Kidney epithelial cell (primary cell): ENCODE measurements around the gene MOB1B. TPM values are rescaled to one million over a fixed set of nuclear protein-coding genes. Genes with fewer than 3 reads are reported as not detected.

ENCODE experiments used
- DNase-seq: peaks from one replicate; pipeline ENCODE4 v3.0.0-alpha.2; 2010; ENCODE audit warnings: low read depth
- H3K27me3 ChIP-seq: 2 replicates; pipeline ENCODE4 v1.6.0; 2011; ENCODE audit warnings: low read length; ENCODE audit not compliant: control insufficient read depth, insufficient read depth
- H3K36me3 ChIP-seq: 2 replicates; pipeline ENCODE4 v1.5.1; 2011; ENCODE audit warnings: low read length; ENCODE audit not compliant: control insufficient read depth, insufficient read depth
- H3K4me3 ChIP-seq: 2 replicates; pipeline ENCODE4 v1.5.1; 2011; ENCODE audit warnings: low read depth, mild to moderate bottlenecking, control low read depth, low read length
- CTCF ChIP-seq: IDR thresholded peaks from 2 replicates; pipeline ENCODE4 v1.5.1; 2011; ENCODE audit warnings: mild to moderate bottlenecking, moderate library complexity, low read length, control low read depth, inconsistent platforms; ENCODE audit not compliant: insufficient read depth, poor library complexity, severe bottlenecking
- total RNA-seq: library from RNA; depleted of rRNA; stranded (reverse); fragments of >200 nt; gene quantifications from 2 replicates; pipeline ENCODE4 v1.2.3, GENCODE V29; 2015

Gene MOB1B
- total RNA-seq, 1 donor from 2014 or later: 19.4 TPM

- no peak for TF ChIP-seq CTCF
- H3K36me3 ChIP-seq: no peaks in the 10 kb centered on the region
- no peak for DNase-seq
- no peak overlapping the region for H3K4me3 ChIP-seq
- H3K27me3 ChIP-seq: no peaks in the 10 kb centered on the region
These were observed 13.1 kb downstream of the MOB1B start for GRCh38 chr4:70915036-70915815.

- TF ChIP-seq CTCF: no peak
- no peak overlapping the region for H3K4me3 ChIP-seq
These were observed 13.8 kb downstream of the MOB1B start for GRCh38 chr4:70915874-70916559.

GRCh38 chr4:70920592-70920991, 18.4 kb downstream of the MOB1B start:
- DNase-seq: no peak
- H3K4me3 ChIP-seq: no peak overlapping the region
- no peaks in the 10 kb centered on the region for H3K36me3 ChIP-seq
- H3K27me3 ChIP-seq: no peaks in the 10 kb centered on the region
- TF ChIP-seq CTCF: no peak

More at GRCh38 chr4:70915874-70916559, 13.8 kb downstream of the MOB1B start:
- DNase-seq: no peak
- Histone ChIP-seq H3K36me3 (no peaks in the 10 kb centered on the region), H3K27me3 (no peaks in the 10 kb centered on the region)

GRCh38 chr4:70925418-70925817, 23.2 kb downstream of the MOB1B start:
- Histone ChIP-seq H3K36me3 (no peaks in the 10 kb centered on the region), H3K27me3 (no peaks in the 10 kb centered on the region), H3K4me3 (no peak overlapping the region)
- no peak for TF ChIP-seq CTCF
- no peak for DNase-seq

GRCh38 chr4:70925899-70926635, 23.9 kb downstream of the MOB1B start:
- Histone ChIP-seq H3K36me3 (no peaks in the 10 kb centered on the region), H3K27me3 (no peaks in the 10 kb centered on the region), H3K4me3 (no peak overlapping the region)
- no peak for DNase-seq
- no peak for TF ChIP-seq CTCF
